Kidney glomerular epithelial cell (primary cell): ENCODE data around the gene CLCN5.
"Not testable (repeated sequence)": the region's sequence is repeated elsewhere in the genome, so short reads cannot be mapped to it uniquely, and the experiment has no call there.

ENCODE experiments used
- DNase-seq: peaks from one replicate; lab custom pipeline; 2025; lab: John Stamatoyannopoulos, UW

CLCN5 gene

GRCh38 chrX:49995795-49996455 lies 73.5 kb downstream of the CLCN5 start:
- DNase-seq, result no peak

GRCh38 chrX:49996474-49996873 lies 74.1 kb downstream of the CLCN5 start:
- DNase-seq, result no peak

- no peak for DNase-seq
Observed at GRCh38 chrX:49999087-49999486, 76.7 kb downstream of the CLCN5 start.

- no peak for DNase-seq
Observed at GRCh38 chrX:50000937-50001542, 78.6 kb downstream of the CLCN5 start.

- DNase-seq, result no peak
Observed at GRCh38 chrX:50002067-50002714, 79.8 kb downstream of the CLCN5 start.

- DNase-seq, result no peak
Observed at GRCh38 chrX:50003467-50003866, 81.1 kb downstream of the CLCN5 start.

GRCh38 chrX:50003927-50004326 lies 81.5 kb downstream of the CLCN5 start:
- DNase-seq, result no peak

GRCh38 chrX:50025591-50025990 lies 103.2 kb downstream of the CLCN5 start:
- DNase-seq, result not testable (repeated sequence)

- no peak for DNase-seq
Observed at GRCh38 chrX:50035126-50035525, 112.7 kb downstream of the CLCN5 start.

GRCh38 chrX:50036426-50036825 lies 114.0 kb downstream of the CLCN5 start:
- DNase-seq, result no peak

GRCh38 chrX:50045823-50046222 lies 123.4 kb downstream of the CLCN5 start:
- DNase-seq, result no peak

- DNase-seq, result no peak
Observed at GRCh38 chrX:50049228-50049627, 126.8 kb downstream of the CLCN5 start.

GRCh38 chrX:50054147-50054546 lies 131.8 kb downstream of the CLCN5 start:
- no peak for DNase-seq

- no peak for DNase-seq
Observed at GRCh38 chrX:50066318-50066937, 144.0 kb downstream of the CLCN5 start.

GRCh38 chrX:50067435-50068284 lies 145.3 kb downstream of the CLCN5 start:
- peak; percentile 49 for DNase-seq

- DNase-seq, result no peak
Observed at GRCh38 chrX:50068285-50068563, 145.8 kb downstream of the CLCN5 start.

GRCh38 chrX:50068893-50069292 lies 146.5 kb downstream of the CLCN5 start:
- no peak for DNase-seq

- DNase-seq, result no peak
Observed at GRCh38 chrX:50071494-50071893, 149.1 kb downstream of the CLCN5 start.

GRCh38 chrX:50072110-50072509 lies 149.7 kb downstream of the CLCN5 start:
- DNase-seq, result no peak

GRCh38 chrX:50073601-50074000 lies 151.2 kb downstream of the CLCN5 start:
- DNase-seq, result no peak

GRCh38 chrX:50075630-50076339 lies 153.4 kb downstream of the CLCN5 start:
- no peak for DNase-seq
